ENCODE results near the gene RBP2. TPM values are rescaled to one million over a fixed set of nuclear protein-coding genes. Genes with fewer than 3 reads are reported as not detected.

The RBP2 gene
- total and polyA plus RNA-seq, 10 of the 15 experiments (the other 5 are each of a cell fraction or from before 2014, with no cell fraction given): not detected

DNA sequence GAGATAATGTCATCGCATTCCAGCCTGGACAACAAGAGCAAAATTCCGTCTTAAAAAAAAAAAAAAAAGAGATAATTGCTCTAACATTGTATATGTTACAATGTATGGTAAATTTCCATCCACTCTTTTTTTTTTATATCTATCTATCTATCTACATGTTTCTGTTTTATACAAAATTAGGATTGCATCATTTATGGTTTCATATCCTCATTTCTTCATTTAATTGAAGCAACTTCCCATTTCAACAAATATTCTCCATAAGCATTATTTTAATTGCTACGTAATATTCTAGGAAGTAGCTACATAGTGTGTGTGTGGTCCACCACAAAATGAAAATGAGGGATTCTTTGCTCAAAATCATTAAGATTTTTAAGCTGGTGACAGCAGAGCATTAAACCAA is 44.8 kb upstream of the RBP2 start (continued):
- no peak for TF ChIP-seq GATAD2B (conservative IDR thresholded peaks at IDR 0.05; ENCODE audit: low read depth)
- TF ChIP-seq MTA3 (IDR thresholded peaks at IDR 0.05; ENCODE audit: borderline replicate concordance, low read length): no peak
- TF ChIP-seq ZSCAN29 (IDR thresholded peaks at IDR 0.05): no peak
- TF ChIP-seq ASH2L (IDR thresholded peaks at IDR 0.05; ENCODE audit: borderline replicate concordance, low read depth): no peak
- TF ChIP-seq BRCA1 (IDR thresholded peaks at IDR 0.05; ENCODE audit: low read depth, low read length): no peak
- TF ChIP-seq, protein P1, sequence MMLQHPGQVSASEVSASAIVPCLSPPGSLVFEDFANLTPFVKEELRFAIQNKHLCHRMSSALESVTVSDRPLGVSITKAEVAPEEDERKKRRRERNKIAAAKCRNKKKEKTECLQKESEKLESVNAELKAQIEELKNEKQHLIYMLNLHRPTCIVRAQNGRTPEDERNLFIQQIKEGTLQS (IDR thresholded peaks at IDR 0.05; ENCODE audit: borderline replicate concordance, extremely low read depth, low read depth, low read length): no peak
- TF ChIP-seq, protein P2, sequence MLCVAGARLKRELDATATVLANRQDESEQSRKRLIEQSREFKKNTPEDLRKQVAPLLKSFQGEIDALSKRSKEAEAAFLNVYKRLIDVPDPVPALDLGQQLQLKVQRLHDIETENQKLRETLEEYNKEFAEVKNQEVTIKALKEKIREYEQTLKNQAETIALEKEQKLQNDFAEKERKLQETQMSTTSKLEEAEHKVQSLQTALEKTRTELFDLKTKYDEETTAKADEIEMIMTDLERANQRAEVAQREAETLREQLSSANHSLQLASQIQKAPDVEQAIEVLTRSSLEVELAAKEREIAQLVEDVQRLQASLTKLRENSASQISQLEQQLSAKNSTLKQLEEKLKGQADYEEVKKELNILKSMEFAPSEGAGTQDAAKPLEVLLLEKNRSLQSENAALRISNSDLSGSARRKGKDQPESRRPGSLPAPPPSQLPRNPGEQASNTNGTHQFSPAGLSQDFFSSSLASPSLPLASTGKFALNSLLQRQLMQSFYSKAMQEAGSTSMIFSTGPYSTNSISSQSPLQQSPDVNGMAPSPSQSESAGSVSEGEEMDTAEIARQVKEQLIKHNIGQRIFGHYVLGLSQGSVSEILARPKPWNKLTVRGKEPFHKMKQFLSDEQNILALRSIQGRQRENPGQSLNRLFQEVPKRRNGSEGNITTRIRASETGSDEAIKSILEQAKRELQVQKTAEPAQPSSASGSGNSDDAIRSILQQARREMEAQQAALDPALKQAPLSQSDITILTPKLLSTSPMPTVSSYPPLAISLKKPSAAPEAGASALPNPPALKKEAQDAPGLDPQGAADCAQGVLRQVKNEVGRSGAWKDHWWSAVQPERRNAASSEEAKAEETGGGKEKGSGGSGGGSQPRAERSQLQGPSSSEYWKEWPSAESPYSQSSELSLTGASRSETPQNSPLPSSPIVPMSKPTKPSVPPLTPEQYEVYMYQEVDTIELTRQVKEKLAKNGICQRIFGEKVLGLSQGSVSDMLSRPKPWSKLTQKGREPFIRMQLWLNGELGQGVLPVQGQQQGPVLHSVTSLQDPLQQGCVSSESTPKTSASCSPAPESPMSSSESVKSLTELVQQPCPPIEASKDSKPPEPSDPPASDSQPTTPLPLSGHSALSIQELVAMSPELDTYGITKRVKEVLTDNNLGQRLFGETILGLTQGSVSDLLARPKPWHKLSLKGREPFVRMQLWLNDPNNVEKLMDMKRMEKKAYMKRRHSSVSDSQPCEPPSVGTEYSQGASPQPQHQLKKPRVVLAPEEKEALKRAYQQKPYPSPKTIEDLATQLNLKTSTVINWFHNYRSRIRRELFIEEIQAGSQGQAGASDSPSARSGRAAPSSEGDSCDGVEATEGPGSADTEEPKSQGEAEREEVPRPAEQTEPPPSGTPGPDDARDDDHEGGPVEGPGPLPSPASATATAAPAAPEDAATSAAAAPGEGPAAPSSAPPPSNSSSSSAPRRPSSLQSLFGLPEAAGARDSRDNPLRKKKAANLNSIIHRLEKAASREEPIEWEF (IDR thresholded peaks at IDR 0.05; ENCODE audit: insufficient replicate concordance, low read depth, low read length): no peak

All from GM12878 (cell line).